Measurements from ENCODE around the gene CPE.

DNA sequence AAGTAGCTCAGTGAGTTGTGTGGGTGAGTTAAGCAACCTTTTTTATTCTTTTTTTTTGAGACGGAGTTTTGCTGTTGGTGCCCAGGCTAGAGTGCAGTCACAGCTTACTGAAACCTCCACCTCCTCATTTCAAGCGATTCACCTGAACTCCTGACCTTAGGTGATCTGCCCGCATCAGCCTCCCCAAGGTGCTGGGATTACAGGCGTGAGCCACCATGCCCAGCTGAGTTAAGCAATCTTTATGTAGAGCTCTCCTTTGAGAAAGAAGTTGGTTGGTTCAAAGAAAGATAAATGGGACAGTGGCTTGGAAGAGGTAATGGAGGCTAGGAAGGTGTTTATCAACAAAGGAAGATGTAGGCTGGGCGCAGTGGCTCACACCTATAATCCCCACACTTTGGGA lies 48.1 kb upstream of the CPE start:
- TF ChIP-seq, protein P1, sequence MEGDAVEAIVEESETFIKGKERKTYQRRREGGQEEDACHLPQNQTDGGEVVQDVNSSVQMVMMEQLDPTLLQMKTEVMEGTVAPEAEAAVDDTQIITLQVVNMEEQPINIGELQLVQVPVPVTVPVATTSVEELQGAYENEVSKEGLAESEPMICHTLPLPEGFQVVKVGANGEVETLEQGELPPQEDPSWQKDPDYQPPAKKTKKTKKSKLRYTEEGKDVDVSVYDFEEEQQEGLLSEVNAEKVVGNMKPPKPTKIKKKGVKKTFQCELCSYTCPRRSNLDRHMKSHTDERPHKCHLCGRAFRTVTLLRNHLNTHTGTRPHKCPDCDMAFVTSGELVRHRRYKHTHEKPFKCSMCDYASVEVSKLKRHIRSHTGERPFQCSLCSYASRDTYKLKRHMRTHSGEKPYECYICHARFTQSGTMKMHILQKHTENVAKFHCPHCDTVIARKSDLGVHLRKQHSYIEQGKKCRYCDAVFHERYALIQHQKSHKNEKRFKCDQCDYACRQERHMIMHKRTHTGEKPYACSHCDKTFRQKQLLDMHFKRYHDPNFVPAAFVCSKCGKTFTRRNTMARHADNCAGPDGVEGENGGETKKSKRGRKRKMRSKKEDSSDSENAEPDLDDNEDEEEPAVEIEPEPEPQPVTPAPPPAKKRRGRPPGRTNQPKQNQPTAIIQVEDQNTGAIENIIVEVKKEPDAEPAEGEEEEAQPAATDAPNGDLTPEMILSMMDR (IDR thresholded peaks at IDR 0.05; ENCODE audit: low read length) = no peak
- TF ChIP-seq EZH2 (IDR thresholded peaks at IDR 0.05; ENCODE audit: borderline replicate concordance, low read length) = no peak

All from OCI-LY1 (cell line).